K562 (cell line): ENCODE results near the gene RNF181. TPM values are rescaled to one million over a fixed set of nuclear protein-coding genes. Genes with fewer than 3 reads are reported as not detected.

Experiments used
- AFF4 ChIP-seq: sonication (generic); formaldehyde crosslinking; IDR thresholded peaks from 2 replicates; pipeline ENCODE4 v1.8.0; 2023; ENCODE audit warnings: mild to moderate bottlenecking, missing genetic modification reagents
- DPF2 ChIP-seq: fragments of 450-650 bp; IDR thresholded peaks from 2 replicates; pipeline ENCODE4 v1.6.1; 2016
- E2F3 ChIP-seq: fragments of 250-450 bp; sonication (Bioruptor Pico); IDR thresholded peaks from 2 replicates; pipeline ENCODE4 v1.4.0; 2020; ENCODE audit warnings: mild to moderate bottlenecking
- HMG20A ChIP-seq: fragments of 450-650 bp; formaldehyde crosslinking; conservative IDR thresholded peaks from 2 replicates; pipeline ENCODE4 v1.4.0; 2020; ENCODE audit warnings: mild to moderate bottlenecking, mixed read lengths
- SIX5 ChIP-seq, 2 experiments: IDR thresholded peaks; 2 replicates each; pipeline ENCODE4 v1.6.1; 2011; ENCODE audit warnings: low read length in 2 of 2, borderline replicate concordance in 1 of 2, low read depth in 1 of 2, mild to moderate bottlenecking in 1 of 2, moderate library complexity in 1 of 2; ENCODE audit not compliant: insufficient read depth in 1 of 2
- THRB ChIP-seq: fragments of 450-650 bp; formaldehyde crosslinking; conservative IDR thresholded peaks from 2 replicates; pipeline ENCODE4 v1.4.0; 2022; ENCODE audit warnings: mild to moderate bottlenecking, missing genetic modification characterization
- ZNF263 ChIP-seq: sonication (generic); formaldehyde crosslinking; IDR thresholded peaks from 2 replicates; pipeline ENCODE4 v1.8.0; 2022; ENCODE audit warnings: mild to moderate bottlenecking, missing genetic modification reagents, borderline replicate concordance
- ZNF280B ChIP-seq: fragments of 250-450 bp; sonication (Bioruptor Pico); IDR thresholded peaks from 2 replicates; pipeline ENCODE4 v1.5.1; 2021; ENCODE audit warnings: mild to moderate bottlenecking
- ZNF609 ChIP-seq: sonication (generic); formaldehyde crosslinking; IDR thresholded peaks from 2 replicates; pipeline ENCODE4 v1.8.1; 2023; ENCODE audit warnings: missing genetic modification reagents, mild to moderate bottlenecking, borderline replicate concordance
- polyA plus RNA-seq, 8 experiments: library from polyadenylated mRNA; depleted of rRNA in 4 of 8; stranded (reverse) in 5 of 8; unstranded in 3 of 8; fragments of >200 nt; fragmentation: Nextera tagmentation in 2 of 8; fragmentation: Illumina TruSeq in 1 of 8; extraction: Ambion mirVana in 2 of 8; extraction: Trizol in 1 of 8; gene quantifications; 2 replicates each; pipeline versions ENCODE4 v1.2.1 to v1.2.3, GENCODE V29; 2011 to 2014; ENCODE audit warnings: inconsistent platforms in 1 of 8, missing spikeins in 1 of 8
- total RNA-seq, 7 experiments: library from RNA; depleted of rRNA in 6 of 7; stranded (reverse); fragments of >200 nt in 6 of 7; fragmentation: Illumina TruSeq in 2 of 7; extraction: Trizol in 2 of 7; gene quantifications; 2 replicates each; pipeline versions ENCODE4 v1.2.1 to v1.2.3, GENCODE V29; 2011 to 2021; ENCODE audit warnings: low replicate concordance in 1 of 7

The RNF181 gene
- total and polyA plus RNA-seq, 9 of the 15 experiments (the other 6 are each of a cell fraction or from before 2014, with no cell fraction given) = 139 to 492 (median 253) TPM

GRCh38 chr2:85577386-85578242 lies 17.9 kb upstream of the RNF181 start, which contains the start of gene VAMP8 (continued):
- TF ChIP-seq ZNF263 (CRISPR knock-in tag) (no peak; the same call in 1 of the 2 replicates), THRB (CRISPR knock-in tag) (no peak), SIX5 (IDR thresholded peaks at IDR 0.05; ENCODE audit: borderline replicate concordance in 1 of 2, insufficient read depth in 1 of 2, low read depth in 1 of 2, low read length in 2 of 2) (no peak), AFF4 (no peak), ZNF609 (CRISPR knock-in tag) (no peak), ZNF280B (CRISPR knock-in tag) (no peak), HMG20A (CRISPR knock-in tag) (no peak), E2F3 (CRISPR knock-in tag) (no peak), DPF2 (peak; percentile 34; the same call in 1 of the 2 replicates)
